ENCODE data around the gene FAM90A26.
"Not testable (repeated sequence)": the region's sequence is repeated elsewhere in the genome, so short reads cannot be mapped to it uniquely, and the experiment has no call there.

- TF ChIP-seq CTCF (IDR thresholded peaks at IDR 0.05); NFIC (IDR thresholded peaks at IDR 0.05; ENCODE audit: borderline replicate concordance); GATA2 (CRISPR knock-in tag; IDR thresholded peaks at IDR 0.05); EP300 (IDR thresholded peaks at IDR 0.05; ENCODE audit: borderline replicate concordance in 1 of 2, low read depth in 1 of 2, low read length in 1 of 2); FOSL2 (IDR thresholded peaks at IDR 0.05; ENCODE audit: borderline replicate concordance, low read depth): not testable (repeated sequence)
Observed at GRCh38 chr4:9215105-9215504, 44.9 kb downstream of the FAM90A26 start, which contains the start of gene USP17L11.
